Mesothelial cell of epicardium (in vitro differentiated cells): ENCODE results near the gene XPNPEP3. TPM values are rescaled to one million over a fixed set of nuclear protein-coding genes. Genes with fewer than 3 reads are reported as not detected.
A peak's percentile ranks its signal among the peaks of the same experiment; 100 is the strongest.

ENCODE experiments used
- DNase-seq, 2 experiments: peaks; one replicate each; pipeline ENCODE4 v3.0.0; 2021; ENCODE audit warnings: low spot score in 2 of 2; ENCODE audit not compliant: unreplicated experiment in 2 of 2
- H3K27ac Mint-ChIP-seq: 2 replicates; pipeline ENCODE4 v1.8.0; 2021; ENCODE audit warnings: mixed read lengths
- H3K27me3 Mint-ChIP-seq: 2 replicates; pipeline ENCODE4 v1.8.0; 2021; ENCODE audit warnings: low read depth, mixed read lengths
- H3K36me3 Mint-ChIP-seq: 2 replicates; pipeline ENCODE4 v1.8.0; 2021; ENCODE audit warnings: mixed read lengths
- H3K4me1 Mint-ChIP-seq: 2 replicates; pipeline ENCODE4 v1.8.0; 2021; ENCODE audit warnings: mixed read lengths
- H3K4me3 Mint-ChIP-seq: 2 replicates; pipeline ENCODE4 v1.8.0; 2021; ENCODE audit warnings: mild to moderate bottlenecking, moderate library complexity, mixed read lengths
- H3K9me3 Mint-ChIP-seq: 2 replicates; pipeline ENCODE4 v1.8.0; 2021; ENCODE audit warnings: mixed read lengths
- total RNA-seq: library from RNA; stranded (reverse); gene quantifications from 3 replicates; pipeline ENCODE4 v1.2.1, GENCODE V29; 2021
- TF ChIP-seq, protein P1 (sequence below): fragments of 200-600 bp; sonication (generic); IDR thresholded peaks from one replicate; pipeline ENCODE4 v1.5.0; 2021; ENCODE audit warnings: antibody characterized with exemption; ENCODE audit not compliant: unreplicated experiment

The XPNPEP3 gene
- total RNA-seq, 1 donor from 2014 or later = 21.2 TPM

DNA sequence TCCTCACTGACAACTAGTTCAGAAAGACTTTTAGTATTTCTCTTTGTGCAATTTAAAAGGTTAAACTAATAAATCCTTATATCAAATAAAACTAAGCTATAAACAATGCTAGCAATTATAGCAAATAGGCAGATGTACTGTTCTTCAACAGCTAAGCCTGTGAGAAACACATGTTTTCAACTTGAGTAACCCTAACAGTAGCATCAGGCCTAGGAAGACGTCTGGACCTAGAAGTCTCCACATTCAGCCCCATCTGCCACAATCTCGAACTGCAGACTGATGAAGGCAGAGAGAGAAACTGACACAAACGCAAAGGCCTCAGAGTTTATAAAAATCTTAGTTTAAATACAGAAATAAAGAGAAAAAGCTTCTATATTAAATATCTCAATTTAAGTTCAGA, 3.0 kb upstream of the XPNPEP3 start:
- Mint-ChIP-seq H3K9me3 (no peaks in the 10 kb centered on the region), H3K4me1 (peaks cover 54% of the 10 kb centered on the region), H3K4me3 (peak overlapping the region; percentile 96), H3K36me3 (peaks cover 6% of the 10 kb centered on the region), H3K27me3 (no peaks in the 10 kb centered on the region), H3K27ac (peak overlapping the region; percentile 73)
- TF ChIP-seq, protein P1, sequence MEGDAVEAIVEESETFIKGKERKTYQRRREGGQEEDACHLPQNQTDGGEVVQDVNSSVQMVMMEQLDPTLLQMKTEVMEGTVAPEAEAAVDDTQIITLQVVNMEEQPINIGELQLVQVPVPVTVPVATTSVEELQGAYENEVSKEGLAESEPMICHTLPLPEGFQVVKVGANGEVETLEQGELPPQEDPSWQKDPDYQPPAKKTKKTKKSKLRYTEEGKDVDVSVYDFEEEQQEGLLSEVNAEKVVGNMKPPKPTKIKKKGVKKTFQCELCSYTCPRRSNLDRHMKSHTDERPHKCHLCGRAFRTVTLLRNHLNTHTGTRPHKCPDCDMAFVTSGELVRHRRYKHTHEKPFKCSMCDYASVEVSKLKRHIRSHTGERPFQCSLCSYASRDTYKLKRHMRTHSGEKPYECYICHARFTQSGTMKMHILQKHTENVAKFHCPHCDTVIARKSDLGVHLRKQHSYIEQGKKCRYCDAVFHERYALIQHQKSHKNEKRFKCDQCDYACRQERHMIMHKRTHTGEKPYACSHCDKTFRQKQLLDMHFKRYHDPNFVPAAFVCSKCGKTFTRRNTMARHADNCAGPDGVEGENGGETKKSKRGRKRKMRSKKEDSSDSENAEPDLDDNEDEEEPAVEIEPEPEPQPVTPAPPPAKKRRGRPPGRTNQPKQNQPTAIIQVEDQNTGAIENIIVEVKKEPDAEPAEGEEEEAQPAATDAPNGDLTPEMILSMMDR = no peak
- no peak for DNase-seq

DNA sequence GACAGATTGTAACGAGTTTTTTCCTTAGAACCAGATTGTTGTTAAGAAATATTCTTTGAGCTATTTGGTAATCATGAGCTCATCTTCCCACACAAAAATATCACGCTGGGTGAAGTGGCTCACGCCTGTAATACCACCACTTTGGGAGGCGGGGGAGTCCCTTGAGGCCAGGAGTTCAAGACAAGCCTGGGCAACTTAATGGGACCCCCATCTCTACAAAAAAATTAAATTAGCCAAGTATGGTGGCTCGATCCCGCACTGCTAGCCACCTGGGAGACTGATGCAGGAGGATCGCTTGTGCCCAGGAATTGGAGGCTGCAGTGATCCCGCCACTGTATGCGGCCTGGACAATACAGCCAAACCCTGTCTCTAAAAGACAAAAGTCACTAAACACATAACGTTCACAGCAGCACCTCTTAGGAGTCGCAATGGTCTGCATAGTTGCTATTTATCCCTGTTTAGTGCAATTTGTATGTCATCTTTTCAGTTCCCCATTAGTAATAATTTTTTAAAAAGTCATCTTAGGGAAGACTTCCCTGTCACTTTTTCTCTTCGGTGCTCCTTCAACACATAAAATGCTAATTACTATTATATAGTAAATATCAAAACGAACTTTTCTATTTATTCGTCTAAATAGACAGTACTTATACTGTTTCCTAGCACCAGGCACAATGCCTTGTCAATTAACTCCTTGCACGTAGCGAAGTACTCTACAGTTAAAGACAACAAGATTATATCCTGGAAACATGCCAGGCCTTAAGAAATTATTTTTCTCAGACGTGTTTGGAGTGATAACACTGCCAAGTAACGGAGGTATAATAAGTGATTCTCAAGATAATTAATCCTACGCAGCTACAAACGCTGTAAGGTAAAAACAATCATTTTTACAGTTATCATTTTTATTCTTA, 1.6 kb upstream of the XPNPEP3 start:
- Mint-ChIP-seq H3K27ac (peak overlapping the region; percentile 100), H3K4me3 (peak overlapping the region; percentile 96), H3K9me3 (no peaks in the 10 kb centered on the region), H3K27me3 (no peaks in the 10 kb centered on the region), H3K4me1 (peaks cover 57% of the 10 kb centered on the region), H3K36me3 (peaks cover 2% of the 10 kb centered on the region)
- no peak for DNase-seq
- TF ChIP-seq, protein P1 = no peak

DNA sequence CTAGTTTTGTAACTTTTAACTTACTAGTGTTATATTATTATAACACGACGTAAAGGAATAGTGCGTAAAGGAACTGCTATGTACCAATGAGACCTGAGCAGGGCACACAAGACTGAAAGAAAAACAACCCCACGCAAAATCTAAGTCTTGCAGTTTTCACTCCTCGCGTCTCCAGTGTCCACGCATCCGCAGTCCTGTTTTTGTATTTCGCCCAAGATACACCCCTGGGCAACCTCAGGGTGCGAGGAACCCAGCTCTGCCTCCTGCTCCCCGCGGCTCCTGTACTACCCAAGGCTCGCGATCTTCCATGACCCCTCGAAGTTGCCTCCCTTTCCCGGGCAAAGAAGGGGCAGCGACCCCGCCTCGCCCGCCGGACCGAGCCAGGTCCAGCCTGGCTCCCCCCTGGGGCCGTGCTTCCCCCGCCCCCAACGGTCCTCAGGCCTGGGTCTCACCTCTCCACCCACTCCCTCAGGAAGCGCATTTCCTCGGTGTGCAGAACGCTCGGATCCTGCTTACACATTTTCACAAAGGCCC, 902 bp upstream of the XPNPEP3 start:
- peaks cover 55% of the 10 kb centered on the region for H3K4me1 Mint-ChIP-seq
- peak overlapping the region; percentile 96 for H3K4me3 Mint-ChIP-seq
- TF ChIP-seq, protein P1 = no peak
- peaks cover 5% of the 10 kb centered on the region for H3K36me3 Mint-ChIP-seq
- H3K9me3 Mint-ChIP-seq = no peaks in the 10 kb centered on the region
- peak in 1 of 2 experiments; percentile 20 for DNase-seq
- no peaks in the 10 kb centered on the region for H3K27me3 Mint-ChIP-seq
- peak overlapping the region; percentile 100 for H3K27ac Mint-ChIP-seq

DNA sequence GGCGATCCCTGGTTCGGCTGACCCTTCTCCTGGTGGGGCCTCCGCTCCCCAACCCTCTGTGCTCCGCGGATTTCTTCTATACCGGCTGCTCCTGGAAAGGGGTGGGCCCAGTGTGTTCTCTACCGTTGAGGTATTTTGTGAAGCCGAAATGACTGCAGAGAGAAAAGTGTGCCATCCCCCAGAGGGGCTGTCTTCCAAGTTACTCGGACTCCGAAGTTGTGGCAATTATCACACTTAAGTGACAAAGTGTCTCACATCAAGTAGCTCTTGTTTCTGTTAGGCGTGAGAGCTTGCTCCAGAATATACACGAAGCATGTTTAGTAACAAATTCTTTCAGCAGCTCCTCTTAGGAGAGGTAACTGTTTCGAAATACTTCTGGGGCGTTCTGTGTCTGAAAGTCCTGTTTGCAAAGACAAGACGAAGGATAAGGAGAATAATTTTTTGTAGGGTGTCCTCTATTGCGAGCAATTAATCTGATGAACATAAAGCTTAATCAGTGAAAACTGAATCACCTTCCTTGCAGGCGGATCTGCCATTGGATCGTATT, 434 bp downstream of the XPNPEP3 start:
- DNase-seq = no peak
- no peaks in the 10 kb centered on the region for H3K27me3 Mint-ChIP-seq
- H3K9me3 Mint-ChIP-seq = no peaks in the 10 kb centered on the region
- H3K27ac Mint-ChIP-seq = peak overlapping the region; percentile 100
- TF ChIP-seq, protein P1 = no peak
- H3K4me3 Mint-ChIP-seq = peak overlapping the region; percentile 96
- peaks cover 9% of the 10 kb centered on the region for H3K36me3 Mint-ChIP-seq
- H3K4me1 Mint-ChIP-seq = peaks cover 49% of the 10 kb centered on the region

DNA sequence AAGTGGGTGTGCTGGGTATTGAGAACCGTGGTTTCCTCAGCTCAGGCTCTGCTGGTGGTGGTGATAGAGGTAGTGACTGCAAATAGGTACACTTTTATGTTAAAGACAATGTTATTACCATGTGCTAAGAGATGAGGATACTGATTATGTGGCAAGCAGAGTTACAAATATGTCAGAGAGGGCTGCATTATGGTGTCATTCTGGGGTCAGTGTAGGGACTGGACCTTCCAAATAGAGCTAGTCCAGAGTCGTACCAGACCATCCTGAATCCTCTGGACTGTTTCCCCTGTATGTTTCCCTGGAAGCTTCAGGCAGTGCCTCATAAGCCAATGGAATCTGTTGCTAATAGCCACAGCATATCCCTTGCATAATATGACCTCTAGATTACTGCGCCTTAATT, 5.1 kb downstream of the XPNPEP3 start, which contains the start of gene DNAJB7:
Gene DNAJB7, minus strand, starts transcription at position 101 of the 400 bp plus-strand sequence. CDS start 119 bp downstream, outside the sequence.
- peaks cover 9% of the 10 kb centered on the region for H3K36me3 Mint-ChIP-seq
- H3K4me1 Mint-ChIP-seq = peaks cover 18% of the 10 kb centered on the region
- no peaks in the 10 kb centered on the region for H3K27me3 Mint-ChIP-seq
- no peak within 1 kb of the TSS for H3K27ac Mint-ChIP-seq
- TF ChIP-seq, protein P1 = no peak
- no peak within 1 kb of the TSS for H3K4me3 Mint-ChIP-seq
- H3K9me3 Mint-ChIP-seq = no peaks in the 10 kb centered on the region
- DNase-seq = no peak
